ENCODE results near the gene SCD5.

The SCD5 gene

GRCh38 chr4:82584931-82585330 lies 213.7 kb downstream of the SCD5 start:
- no peak for DNase-seq

DNA sequence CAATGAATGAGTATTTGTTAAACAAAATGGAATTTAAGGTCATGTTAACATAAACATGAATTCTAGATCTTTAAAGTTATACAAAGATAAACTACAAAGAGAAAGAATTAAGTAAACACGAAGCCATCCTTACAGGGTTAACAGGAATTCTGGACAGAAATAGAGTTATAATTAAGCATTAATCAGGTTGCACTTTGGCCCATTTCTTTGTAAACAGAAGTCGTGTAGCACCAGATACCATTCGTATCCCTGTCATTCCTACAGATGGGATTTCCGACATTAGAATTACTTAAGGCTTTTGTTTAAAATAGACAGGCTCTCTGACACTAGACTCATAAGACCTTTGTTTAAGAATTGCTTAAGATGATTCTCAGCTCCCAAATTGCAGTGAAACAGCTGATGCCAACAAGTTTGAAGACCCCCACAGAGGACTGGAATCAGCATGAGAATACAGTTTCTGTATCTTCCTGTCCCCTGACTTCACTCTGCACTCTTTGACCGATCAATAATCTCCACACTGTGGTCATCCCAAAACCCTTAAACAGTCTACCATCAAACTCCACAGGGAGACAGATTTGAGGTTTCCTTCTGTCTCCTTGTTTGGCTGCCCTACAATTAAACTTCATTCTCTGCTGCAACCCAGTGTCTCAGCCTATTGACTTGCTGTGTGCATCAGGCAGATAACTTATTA lies 214.6 kb downstream of the SCD5 start:
- no peak for DNase-seq

GRCh38 chr4:82579932-82580331 lies 218.7 kb downstream of the SCD5 start:
- no peak for DNase-seq

Measured in bone marrow (tissue), 2 donors.